IMR-90 (cell line): Measurements from ENCODE around the gene DAPK1. TPM values are rescaled to one million over a fixed set of nuclear protein-coding genes. Genes with fewer than 3 reads are reported as not detected.

Source experiments
- ATAC-seq: fragments of 200-7000 bp; cut with Tn5 transposase; 2 replicates; pipeline ENCODE4 v1.9.1; 2020; ENCODE audit warnings: low read depth, mild to moderate bottlenecking, moderate library complexity
- BruUV-seq: library from RNA; stranded (reverse); fragments of 400-500 nt; replicated peaks from 2 replicates; lab custom pipeline; 2021; lab: Mats Ljungman, UMichigan
- CTCF ChIA-PET: fragments of 300-600 bp; formaldehyde crosslinking; extraction: SDS; loops from one replicate; lab custom pipeline; 2021; ENCODE audit warnings: antibody characterized with exemption; lab: Yijun Ruan, JAX
- POLR2A ChIA-PET: fragments of 300-600 bp; sonication (Branson Sonifier 250); formaldehyde crosslinking; loops from one replicate; lab custom pipeline; 2022; ENCODE audit warnings: antibody characterized with exemption; ENCODE audit not compliant: unreplicated experiment; lab: Charles Lee
- DNase-seq: peaks from one replicate; pipeline ENCODE4 v3.0.0; 2013
- H2AFZ ChIP-seq: replicated peaks from 2 replicates; pipeline ENCODE3; 2013; ENCODE audit warnings: low read length, mild to moderate bottlenecking; ENCODE audit not compliant: poor library complexity
- H2AK5ac ChIP-seq: 2 replicates; pipeline ENCODE4 v1.6.1; 2013; ENCODE audit warnings: low read depth, low read length, inconsistent platforms
- H2AK9ac ChIP-seq: replicated peaks from 2 replicates; pipeline ENCODE3; 2013; ENCODE audit warnings: mild to moderate bottlenecking, low read depth, low read length, moderate library complexity; ENCODE audit not compliant: poor library complexity
- H2BK120ac ChIP-seq: 2 replicates; pipeline ENCODE4 v1.6.1; 2013; ENCODE audit warnings: low read depth, low read length, inconsistent platforms
- H2BK15ac ChIP-seq: 3 replicates; pipeline ENCODE4 v1.6.1; 2013; ENCODE audit warnings: low read depth, low read length, inconsistent platforms
- H2BK20ac ChIP-seq: 2 replicates; pipeline ENCODE4 v1.6.1; 2013; ENCODE audit warnings: low read depth, mild to moderate bottlenecking, inconsistent platforms, low read length, moderate library complexity
- H2BK5ac ChIP-seq: 2 replicates; pipeline ENCODE4 v1.6.1; 2013; ENCODE audit warnings: mild to moderate bottlenecking, low read depth, low read length, inconsistent platforms; ENCODE audit not compliant: poor library complexity, severe bottlenecking
- H3K14ac ChIP-seq: replicated peaks from 2 replicates; pipeline ENCODE4 v1.6.1; 2013; ENCODE audit warnings: low read depth, low read length, inconsistent platforms
- H3K18ac ChIP-seq: 2 replicates; pipeline ENCODE4 v1.6.1; 2013; ENCODE audit warnings: low read depth, low read length, control low read depth
- H3K23ac ChIP-seq: 2 replicates; pipeline ENCODE4 v1.6.1; 2013; ENCODE audit warnings: low read depth, low read length, inconsistent platforms
- H3K27ac ChIP-seq: 2 replicates; pipeline ENCODE4 v1.5.1; 2013; ENCODE audit warnings: mild to moderate bottlenecking, control low read depth, low read length; ENCODE audit not compliant: insufficient read depth
- H3K27me3 ChIP-seq: 2 replicates; pipeline ENCODE4 v1.6.1; 2013; ENCODE audit warnings: low read length; ENCODE audit not compliant: control insufficient read depth, insufficient read depth
- H3K36me3 ChIP-seq: 2 replicates; pipeline ENCODE4 v1.6.1; 2013; ENCODE audit warnings: low read length, mixed read lengths; ENCODE audit not compliant: control insufficient read depth, insufficient read depth
- H3K4ac ChIP-seq: 2 replicates; pipeline ENCODE4 v1.6.1; 2013; ENCODE audit warnings: low read depth, low read length, inconsistent platforms
- H3K4me1 ChIP-seq: 2 replicates; pipeline ENCODE4 v1.6.1; 2013; ENCODE audit warnings: low read length, mixed read lengths; ENCODE audit not compliant: control insufficient read depth, insufficient read depth
- H3K4me2 ChIP-seq: 2 replicates; pipeline ENCODE4 v1.6.1; 2013; ENCODE audit warnings: low read depth, mild to moderate bottlenecking, control low read depth, low read length, moderate library complexity
- H3K4me3 ChIP-seq: 2 replicates; pipeline ENCODE4 v1.5.1; 2013; ENCODE audit warnings: low read depth, mild to moderate bottlenecking, control low read depth, low read length, moderate library complexity; ENCODE audit not compliant: insufficient read depth
- H3K56ac ChIP-seq: 2 replicates; pipeline ENCODE4 v1.6.1; 2013; ENCODE audit warnings: low read length, inconsistent platforms; ENCODE audit not compliant: insufficient read depth; ENCODE audit errors: extremely low read depth
- H3K79me1 ChIP-seq, 2 experiments: 2 replicates each; pipeline ENCODE4 v1.6.1; 2013; ENCODE audit warnings: low read length in 2 of 2, inconsistent platforms in 1 of 2, low read depth in 1 of 2
- H3K9ac ChIP-seq: 2 replicates; pipeline ENCODE4 v1.6.1; 2013; ENCODE audit warnings: low read depth, low read length, control low read depth
- H3K9me1 ChIP-seq: 2 replicates; pipeline ENCODE4 v1.6.1; 2013; ENCODE audit warnings: low read length, inconsistent platforms; ENCODE audit not compliant: insufficient read depth
- H3K9me3 ChIP-seq: 2 replicates; pipeline ENCODE4 v1.6.1; 2013; ENCODE audit warnings: low read length; ENCODE audit not compliant: control insufficient read depth, insufficient read depth
- H4K20me1 ChIP-seq: 2 replicates; pipeline ENCODE4 v1.6.1; 2013; ENCODE audit warnings: low read length, inconsistent platforms; ENCODE audit not compliant: insufficient read depth
- H4K5ac ChIP-seq: 2 replicates; pipeline ENCODE4 v1.6.1; 2013; ENCODE audit warnings: mild to moderate bottlenecking, low read depth, low read length, control low read depth
- H4K8ac ChIP-seq, 2 experiments: 2 replicates each; pipeline ENCODE4 v1.6.1; 2013; ENCODE audit warnings: low read depth in 2 of 2, low read length in 2 of 2, control low read depth in 1 of 2, inconsistent platforms in 1 of 2
- H4K91ac ChIP-seq: 2 replicates; pipeline ENCODE4 v1.6.1; 2013; ENCODE audit warnings: low read depth, low read length, inconsistent platforms; ENCODE audit not compliant: insufficient read depth
- CEBPB ChIP-seq: IDR thresholded peaks from 2 replicates; pipeline ENCODE4 v1.6.1; 2012; ENCODE audit warnings: low read depth, low read length, improper control_type of control experiment
- SMC3 ChIP-seq: fragments of 150-350 bp; IDR thresholded peaks from 2 replicates; pipeline ENCODE4 v1.6.1; 2016; ENCODE audit warnings: low read depth, mild to moderate bottlenecking, antibody characterized with exemption, low read length, moderate library complexity
- WGBS, 2 experiments: methylation state at CpG; one replicate each; pipeline versions ENCODE4 v1.1.5 to v1.1.7; 2013; ENCODE audit warnings: missing lambda C conversion rate in 2 of 2; ENCODE audit not compliant: insufficient read length in 1 of 2; ENCODE audit errors: extremely low coverage in 2 of 2; 5-methylcytosine and 5-hydroxymethylcytosine counted together
- dilution Hi-C: fragments of 300-500 bp; cut with HindIII; formaldehyde crosslinking; loops from one replicate; pipeline ENCODE4 v1.14.3; 2018; ENCODE audit warnings: low sequenced_read_pairs; ENCODE audit not compliant: unreplicated experiment
- in situ Hi-C: fragments of 300-500 bp; cut with MboI; formaldehyde crosslinking; loops from 3 replicates; pipeline ENCODE4 v1.14.3; 2019; ENCODE audit warnings: low sequenced_read_pairs, inconsistent platforms, mixed read lengths
- intact Hi-C: fragments of 100-400 bp; cut with micrococcal nuclease; formaldehyde crosslinking; loops from 2 replicates; pipeline ENCODE4 v1.10.0; 2022
- polyA plus RNA-seq, 3 experiments: library from polyadenylated mRNA; depleted of rRNA; stranded (reverse); fragments of >200 nt; gene quantifications; 2 replicates each; pipeline ENCODE4 v1.2.3, GENCODE V29; 2012; ENCODE audit warnings: low replicate concordance in 1 of 3
- total RNA-seq: library from RNA; depleted of rRNA; stranded (reverse); fragments of >200 nt; gene quantifications from 2 replicates; pipeline ENCODE4 v1.2.3, GENCODE V29; 2012

DAPK1 gene
- total and polyA plus RNA-seq, 2 of the 4 experiments (the other 2 are of a cell fraction): under 0.01 to 0.03 TPM

- 20% methylated on average over 1 of the region's 12 CpGs; no CpG with 5 or more reads in 1 of the 2 experiments for WGBS, 2 experiments
- H3K79me1 ChIP-seq: no peaks in the 10 kb centered on the region
These were observed 21.2 kb downstream of the DAPK1 start for GRCh38 chr9:87518702-87519335.

More at GRCh38 chr9:87518702-87519335, 21.2 kb downstream of the DAPK1 start:
- no TSS peak for BruUV-seq
- no peak overlapping the region for H2BK5ac ChIP-seq
- H3K9me3 ChIP-seq: peaks cover 3% of the 10 kb centered on the region; the same call in 1 of the 2 replicates
- H2AK9ac ChIP-seq: no peak overlapping the region
- H3K36me3 ChIP-seq: no peaks in the 10 kb centered on the region
- H3K4ac ChIP-seq: no peak overlapping the region
- peaks cover 1% of the 10 kb centered on the region; the same call in 1 of the 2 replicates for H3K27me3 ChIP-seq
- CTCF ChIA-PET: no interaction called here
- no peak overlapping the region for H4K91ac ChIP-seq
- no peaks in the 10 kb centered on the region for H3K4me1 ChIP-seq
- H4K20me1 ChIP-seq: no peaks in the 10 kb centered on the region
- H2AFZ ChIP-seq: no peak overlapping the region
- H2BK120ac ChIP-seq: no peak overlapping the region
- H4K8ac ChIP-seq: no peak overlapping the region
- H2AK5ac ChIP-seq: no peak overlapping the region
- H3K9me1 ChIP-seq: no peaks in the 10 kb centered on the region
- TF ChIP-seq SMC3: no peak
- peak; percentile 47; the same call in 1 of the 2 replicates for TF ChIP-seq CEBPB
- no peak for ATAC-seq
- dilution Hi-C loops (no loop called here), intact Hi-C loops (no loop called here), in situ Hi-C loops (no loop called here)
- H3K14ac ChIP-seq: no peak overlapping the region
- no peak overlapping the region for H3K56ac ChIP-seq
- no peak overlapping the region for H3K4me3 ChIP-seq
- no peak overlapping the region for H3K23ac ChIP-seq
- H3K4me2 ChIP-seq: no peak overlapping the region
- POLR2A ChIA-PET: no interaction called here
- H4K5ac ChIP-seq: no peak overlapping the region
- no peak overlapping the region for H3K9ac ChIP-seq
- no peak overlapping the region for H2BK15ac ChIP-seq
- no peak overlapping the region for H3K27ac ChIP-seq
- DNase-seq: no peak
- H2BK20ac ChIP-seq: no peak overlapping the region
- H3K18ac ChIP-seq: no peak overlapping the region
